Neural cell (in vitro differentiated cells): Measurements from ENCODE around the gene SF3B5.

Experiments
- EP300 ChIP-seq: fragments of 450-650 bp; conservative IDR thresholded peaks from 2 replicates; pipeline ENCODE4 v1.6.1; 2014; ENCODE audit warnings: antibody characterized with exemption, mild to moderate bottlenecking, moderate library complexity; ENCODE audit not compliant: poor library complexity, severe bottlenecking
- EZH2 ChIP-seq: fragments of 200-600, 300-800 bp; shearing (Covaris generic), sonication (generic); IDR thresholded peaks from 2 replicates; pipeline ENCODE4 v1.6.1; 2014; ENCODE audit warnings: antibody characterized with exemption, low read length, borderline replicate concordance, mild to moderate bottlenecking; ENCODE audit not compliant: insufficient read depth, poor library complexity, severe bottlenecking
- POLR2AphosphoS5 ChIP-seq: IDR thresholded peaks from 2 replicates; pipeline ENCODE4 v1.6.1; 2012
- TAF1 ChIP-seq: IDR thresholded peaks from 2 replicates; pipeline ENCODE4 v1.6.1; 2012; ENCODE audit warnings: low read depth
- TF ChIP-seq, protein P1 (sequence below): fragments of 450-650 bp; IDR thresholded peaks from 2 replicates; pipeline ENCODE4 v1.5.1; 2014; ENCODE audit warnings: antibody characterized with exemption, mild to moderate bottlenecking, moderate library complexity; ENCODE audit not compliant: poor library complexity, severe bottlenecking

- TF ChIP-seq EZH2, result no peak
- TF ChIP-seq TAF1, result no peak
- TF ChIP-seq POLR2AphosphoS5, result no peak
- TF ChIP-seq, protein P1, sequence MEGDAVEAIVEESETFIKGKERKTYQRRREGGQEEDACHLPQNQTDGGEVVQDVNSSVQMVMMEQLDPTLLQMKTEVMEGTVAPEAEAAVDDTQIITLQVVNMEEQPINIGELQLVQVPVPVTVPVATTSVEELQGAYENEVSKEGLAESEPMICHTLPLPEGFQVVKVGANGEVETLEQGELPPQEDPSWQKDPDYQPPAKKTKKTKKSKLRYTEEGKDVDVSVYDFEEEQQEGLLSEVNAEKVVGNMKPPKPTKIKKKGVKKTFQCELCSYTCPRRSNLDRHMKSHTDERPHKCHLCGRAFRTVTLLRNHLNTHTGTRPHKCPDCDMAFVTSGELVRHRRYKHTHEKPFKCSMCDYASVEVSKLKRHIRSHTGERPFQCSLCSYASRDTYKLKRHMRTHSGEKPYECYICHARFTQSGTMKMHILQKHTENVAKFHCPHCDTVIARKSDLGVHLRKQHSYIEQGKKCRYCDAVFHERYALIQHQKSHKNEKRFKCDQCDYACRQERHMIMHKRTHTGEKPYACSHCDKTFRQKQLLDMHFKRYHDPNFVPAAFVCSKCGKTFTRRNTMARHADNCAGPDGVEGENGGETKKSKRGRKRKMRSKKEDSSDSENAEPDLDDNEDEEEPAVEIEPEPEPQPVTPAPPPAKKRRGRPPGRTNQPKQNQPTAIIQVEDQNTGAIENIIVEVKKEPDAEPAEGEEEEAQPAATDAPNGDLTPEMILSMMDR, result no peak
- TF ChIP-seq EP300, result no peak
Observed at GRCh38 chr6:144049386-144049785, 46.0 kb downstream of the SF3B5 start.
